ENCODE results near the gene FIGNL1. TPM values are rescaled to one million over a fixed set of nuclear protein-coding genes. Genes with fewer than 3 reads are reported as not detected.

FIGNL1 gene
- total RNA-seq, 1 experiment from 2014 or later, result 16.4 TPM

DNA sequence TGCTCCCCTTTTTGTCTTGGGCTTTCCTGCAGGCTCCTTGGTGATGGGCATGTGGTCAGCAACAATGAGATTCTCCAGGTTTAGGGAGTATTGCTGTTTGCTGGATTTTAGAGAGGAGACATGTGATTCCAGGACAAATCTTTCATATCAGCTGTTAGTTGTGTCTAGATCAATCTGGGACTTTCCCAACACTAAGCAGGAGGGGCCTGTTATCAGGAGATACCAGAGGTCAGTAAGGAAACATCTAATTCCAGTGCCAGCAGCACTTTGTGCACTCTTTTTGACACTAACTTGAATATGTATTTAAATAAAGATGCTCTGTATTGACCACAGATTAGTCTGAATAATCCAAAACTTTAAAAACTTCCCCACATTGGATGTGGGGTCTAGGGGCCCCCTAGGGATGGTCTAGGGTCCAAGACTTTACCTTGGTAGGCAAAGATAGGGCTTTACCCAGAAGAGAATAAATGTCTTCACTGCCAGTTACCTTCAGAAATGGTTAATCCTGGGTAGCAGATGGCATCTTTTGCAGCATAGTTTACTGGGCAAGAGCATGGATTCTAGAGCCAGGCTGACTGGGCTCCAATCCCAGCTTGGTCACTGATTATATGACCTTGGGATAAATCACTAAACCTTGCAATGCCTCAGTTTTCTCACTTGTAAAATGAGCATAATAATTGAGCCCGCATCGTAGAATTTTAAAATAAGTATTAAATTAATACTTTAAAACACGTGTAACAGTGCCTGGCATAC is 6.4 kb upstream of the FIGNL1 start:
- Histone ChIP-seq H3K9me3 (no peaks in the 10 kb centered on the region), H3K27me3 (no peaks in the 10 kb centered on the region), H3K36me3 (no peaks in the 10 kb centered on the region), H3K4me3 (no peak overlapping the region)
- no peak for DNase-seq

DNA sequence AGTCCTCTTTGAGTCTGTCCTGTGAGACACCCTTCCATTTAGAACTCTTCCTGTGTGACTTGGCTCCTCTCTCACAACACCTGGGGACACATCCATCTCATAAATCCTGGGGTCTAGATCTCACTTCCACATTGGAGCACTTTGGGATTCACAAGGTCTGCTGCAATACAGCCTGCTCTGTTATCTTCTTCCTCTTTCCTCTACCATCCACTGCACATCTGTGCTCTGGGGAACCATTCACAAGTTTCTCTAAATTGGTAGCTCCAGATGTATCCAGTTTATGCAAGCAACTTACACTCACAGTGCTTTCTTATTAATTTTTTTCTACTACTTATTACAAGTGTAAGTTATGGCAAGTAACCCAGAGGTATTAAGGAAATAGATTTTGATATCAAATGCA is 5.5 kb upstream of the FIGNL1 start:
- DNase-seq, result no peak
- Histone ChIP-seq H3K4me3 (no peak overlapping the region), H3K27me3 (no peaks in the 10 kb centered on the region)

DNA sequence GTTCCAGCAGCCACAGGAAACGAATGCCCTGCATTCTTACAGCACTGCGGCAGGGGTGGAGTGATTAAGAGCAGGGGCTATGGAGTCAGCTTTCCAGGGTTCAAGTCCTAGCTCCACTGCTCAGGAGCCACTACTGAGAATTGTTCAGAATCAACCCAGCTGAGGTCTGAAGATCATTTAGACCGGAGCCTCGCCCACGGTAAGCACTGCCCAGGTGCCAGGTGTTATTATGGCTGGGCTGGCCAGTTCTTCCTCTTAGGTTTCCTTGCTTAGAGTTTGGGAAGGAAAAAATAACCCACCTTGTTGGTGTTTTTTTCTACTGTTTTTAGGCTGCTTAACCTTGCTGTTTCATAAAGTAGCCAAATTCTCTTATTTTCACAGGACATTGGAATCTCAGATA is 4.8 kb upstream of the FIGNL1 start:
- H3K27me3 ChIP-seq, result no peaks in the 10 kb centered on the region
- no peaks in the 10 kb centered on the region for H3K9me3 ChIP-seq
- no peaks in the 10 kb centered on the region for H3K36me3 ChIP-seq
- H3K4me3 ChIP-seq, result no peak overlapping the region
- no peak for DNase-seq

More for the DNA sequence above, 5.5 kb upstream of the FIGNL1 start:
- Histone ChIP-seq H3K9me3 (no peaks in the 10 kb centered on the region), H3K36me3 (no peaks in the 10 kb centered on the region)

DNA sequence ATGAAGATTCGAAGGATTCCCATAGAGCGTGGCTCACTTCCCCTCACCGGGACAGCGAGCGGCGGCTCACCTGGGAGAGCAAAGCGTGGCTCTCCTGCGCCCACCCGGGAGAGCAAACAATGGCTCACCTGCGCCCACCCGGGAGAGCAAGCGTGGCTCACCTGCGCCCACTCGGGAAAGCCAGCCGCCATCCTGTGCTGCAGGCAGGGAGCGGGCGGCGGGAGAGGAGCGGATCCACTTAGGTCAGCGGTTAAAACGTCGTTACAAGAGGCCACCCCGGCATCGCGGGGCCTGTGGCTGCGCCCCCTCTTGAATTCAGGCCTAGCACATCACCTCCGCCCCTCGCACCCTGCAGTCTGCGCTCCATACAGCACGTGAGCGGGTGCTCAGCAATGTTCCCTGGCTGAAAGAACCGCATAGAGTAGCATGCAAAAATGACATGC is 461 bp upstream of the FIGNL1 start:
- peak overlapping the region; percentile 68 for H3K4me3 ChIP-seq
- DNase-seq, result no peak
- H3K36me3 ChIP-seq, result peaks cover 7% of the 10 kb centered on the region

DNA sequence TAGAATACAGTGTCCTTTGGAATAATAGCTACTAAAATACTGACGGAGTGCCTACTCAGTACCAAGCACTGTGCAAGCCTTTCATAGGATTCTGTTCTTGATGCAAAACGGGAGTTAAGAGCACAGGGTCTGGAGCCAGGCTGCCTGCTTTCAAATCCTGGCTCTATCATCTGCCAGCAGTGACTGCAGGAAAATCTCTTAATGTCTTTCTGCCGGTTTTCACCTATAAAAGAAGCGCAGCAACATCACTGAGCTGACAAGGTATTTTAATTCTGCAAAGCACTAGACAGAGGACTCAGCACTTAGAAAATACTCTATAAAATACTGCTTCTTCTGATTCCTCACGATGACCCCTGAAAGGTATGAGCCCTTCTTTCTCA is 659 bp downstream of the FIGNL1 start:
- no peak for DNase-seq
- Histone ChIP-seq H3K4me3 (peak overlapping the region; percentile 68), H3K9me3 (no peaks in the 10 kb centered on the region), H3K27me3 (no peaks in the 10 kb centered on the region), H3K36me3 (peaks cover 15% of the 10 kb centered on the region)

More for the DNA sequence above, 461 bp upstream of the FIGNL1 start:
- no peaks in the 10 kb centered on the region for H3K27me3 ChIP-seq
- no peaks in the 10 kb centered on the region for H3K9me3 ChIP-seq

DNA sequence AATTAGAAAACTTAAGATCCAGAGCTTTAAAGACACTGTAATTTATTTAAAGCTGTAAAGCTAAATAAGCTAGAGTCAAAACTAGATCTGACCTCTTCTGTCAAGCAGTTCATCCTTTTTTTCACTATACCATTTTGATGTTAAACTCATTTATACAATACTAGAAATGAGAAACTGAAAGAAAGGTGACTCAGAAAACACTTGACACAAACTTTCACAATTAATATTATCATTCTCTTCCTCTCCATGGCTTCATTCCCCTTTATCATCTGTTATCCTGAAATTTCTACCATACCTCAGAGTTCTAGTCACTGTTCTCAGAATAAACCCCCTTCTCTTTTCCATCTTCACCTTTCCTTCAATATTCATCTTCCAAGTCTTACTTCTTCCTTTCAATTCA is 1.3 kb downstream of the FIGNL1 start:
- H3K4me3 ChIP-seq, result peak overlapping the region; percentile 68
- no peak for DNase-seq
- H3K36me3 ChIP-seq, result peaks cover 16% of the 10 kb centered on the region
- no peaks in the 10 kb centered on the region for H3K9me3 ChIP-seq
- H3K27me3 ChIP-seq, result no peaks in the 10 kb centered on the region

DNA sequence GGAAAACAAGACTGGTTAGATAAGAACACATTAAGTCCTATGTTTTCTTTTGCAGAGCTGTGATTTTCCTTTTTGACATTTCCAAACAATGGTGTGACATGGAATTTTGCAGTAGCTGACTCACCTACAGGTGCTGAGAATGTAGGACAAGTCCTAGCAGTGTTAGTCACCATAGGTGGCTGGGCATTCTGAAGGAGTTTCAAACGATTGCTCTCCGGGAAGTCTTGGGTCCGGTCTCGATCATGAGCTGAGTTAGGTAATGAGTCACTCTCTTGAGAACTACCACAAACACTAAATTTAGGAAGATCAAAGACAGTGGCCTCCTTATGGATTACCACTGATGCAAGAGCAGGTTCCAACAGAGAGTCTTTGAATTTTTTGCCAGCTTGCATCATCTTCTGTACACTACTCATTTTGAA is 3.6 kb downstream of the FIGNL1 start:
- peaks cover 21% of the 10 kb centered on the region for H3K36me3 ChIP-seq
- H3K4me3 ChIP-seq, result no peak overlapping the region
- H3K9me3 ChIP-seq, result no peaks in the 10 kb centered on the region
- no peaks in the 10 kb centered on the region for H3K27me3 ChIP-seq
- DNase-seq, result peak; percentile 42

DNA sequence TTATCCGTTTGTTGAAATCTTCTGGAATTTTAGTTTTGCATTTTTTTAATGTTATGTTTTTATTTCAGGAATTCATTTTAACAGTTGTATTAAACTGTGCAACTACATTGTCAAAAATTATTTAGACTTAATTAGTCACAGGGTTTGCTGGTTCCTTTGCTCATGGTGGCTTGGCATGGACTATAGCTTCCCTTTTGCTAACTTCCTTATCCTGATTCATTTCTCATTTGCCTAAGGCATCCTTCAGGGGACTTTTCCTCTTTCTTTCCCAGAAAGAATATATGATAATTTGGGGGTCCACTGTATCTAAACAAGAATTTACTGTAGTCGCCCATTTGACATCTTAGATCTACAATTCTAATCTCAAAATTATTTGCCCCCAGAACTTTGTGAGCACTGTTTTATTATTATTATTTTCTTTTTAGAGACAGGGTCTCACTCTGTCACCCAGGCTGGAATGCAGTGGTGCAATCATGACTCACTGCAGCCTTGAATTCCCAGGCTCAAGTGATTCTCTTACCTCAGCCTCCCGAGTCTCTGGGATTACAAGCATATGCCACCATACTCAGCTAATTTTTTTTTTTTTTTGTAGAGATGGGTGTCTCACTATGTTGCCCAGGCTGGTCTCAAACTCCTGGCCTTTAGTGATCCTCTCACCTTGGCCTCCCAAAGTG is 13.9 kb downstream of the FIGNL1 start:
- no peaks in the 10 kb centered on the region; the same call in 1 of the 2 replicates for H3K9me3 ChIP-seq
- H3K27me3 ChIP-seq, result no peaks in the 10 kb centered on the region
- H3K4me3 ChIP-seq, result no peak overlapping the region
- DNase-seq, result peak; percentile 70
- H3K36me3 ChIP-seq, result peaks cover 33% of the 10 kb centered on the region

DNA sequence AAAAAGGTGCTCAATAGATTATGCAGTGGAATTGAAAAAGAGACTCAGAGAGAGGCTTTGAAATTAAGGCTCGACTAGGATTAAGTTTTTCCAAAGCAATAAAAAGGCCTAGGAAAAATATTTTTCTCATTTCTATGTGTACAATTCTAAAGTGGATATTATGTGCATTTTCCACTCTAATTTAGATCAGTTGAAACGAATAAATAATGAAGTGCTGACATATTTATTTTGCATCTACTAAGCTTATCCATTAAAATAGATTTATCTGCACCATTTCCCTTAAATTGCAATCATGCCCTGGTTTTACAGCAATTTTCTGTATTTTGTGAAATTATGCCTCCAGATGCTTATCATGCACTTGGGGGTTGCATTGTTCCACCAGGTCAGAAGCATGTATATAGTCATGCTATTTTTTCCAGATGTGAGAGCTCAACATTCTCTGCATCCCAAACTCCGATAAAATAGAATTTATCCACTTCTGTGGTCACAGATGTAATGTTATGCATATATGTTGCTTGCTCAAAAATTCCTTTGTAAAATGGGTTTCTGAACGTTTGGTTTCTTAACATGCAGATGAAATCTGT is 18.3 kb downstream of the FIGNL1 start:
- Histone ChIP-seq H3K9me3 (no peaks in the 10 kb centered on the region; the same call in 1 of the 2 replicates), H3K27me3 (no peaks in the 10 kb centered on the region), H3K36me3 (no peaks in the 10 kb centered on the region; the same call in 1 of the 2 replicates), H3K4me3 (no peak overlapping the region)
- DNase-seq, result no peak

DNA sequence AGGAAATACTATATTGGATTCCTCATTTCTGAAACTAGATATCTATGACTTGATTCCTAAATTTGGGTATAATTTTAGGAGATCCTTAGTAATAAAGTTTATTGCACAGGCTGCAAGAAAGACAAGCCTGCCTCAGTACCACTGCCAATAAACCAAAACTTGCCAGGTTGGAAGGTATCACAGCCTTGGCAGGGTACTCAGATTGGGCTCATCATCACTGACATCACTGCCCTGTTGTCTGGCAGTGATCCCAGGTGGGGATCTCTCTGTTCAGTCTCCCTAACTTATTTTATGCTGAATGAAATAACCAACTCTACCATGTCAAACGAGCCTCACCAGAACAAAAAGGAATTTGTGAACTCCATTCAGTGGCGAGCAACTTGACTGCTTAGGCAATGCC is 18.8 kb downstream of the FIGNL1 start:
- Histone ChIP-seq H3K36me3 (no peaks in the 10 kb centered on the region; the same call in 1 of the 2 replicates), H3K27me3 (no peaks in the 10 kb centered on the region), H3K4me3 (no peak overlapping the region), H3K9me3 (no peaks in the 10 kb centered on the region; the same call in 1 of the 2 replicates)
- DNase-seq, result peak; percentile 46

DNA sequence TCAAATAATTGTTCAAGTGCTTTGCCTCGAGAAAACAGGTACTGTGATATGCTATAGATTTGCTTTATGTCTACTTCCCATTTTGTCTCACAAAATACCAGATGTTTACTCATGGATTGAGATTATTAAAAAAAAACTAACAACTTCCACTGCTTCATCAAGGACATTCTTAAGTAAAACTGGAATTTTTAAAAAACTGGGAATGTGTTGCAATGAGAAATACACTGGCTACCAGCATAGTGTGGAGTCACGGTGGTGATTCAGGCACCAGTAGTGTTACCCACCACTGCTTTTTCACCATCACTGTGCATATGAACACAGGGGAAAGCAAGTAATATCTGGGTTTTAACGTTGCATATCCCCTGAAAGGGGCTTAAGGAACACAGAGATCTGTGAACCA is 21.2 kb downstream of the FIGNL1 start:
- H3K9me3 ChIP-seq, result no peaks in the 10 kb centered on the region
- H3K27me3 ChIP-seq, result no peaks in the 10 kb centered on the region
- DNase-seq, result no peak
- H3K4me3 ChIP-seq, result no peak overlapping the region
- H3K36me3 ChIP-seq, result no peaks in the 10 kb centered on the region; the same call in 1 of the 2 replicates

DNA sequence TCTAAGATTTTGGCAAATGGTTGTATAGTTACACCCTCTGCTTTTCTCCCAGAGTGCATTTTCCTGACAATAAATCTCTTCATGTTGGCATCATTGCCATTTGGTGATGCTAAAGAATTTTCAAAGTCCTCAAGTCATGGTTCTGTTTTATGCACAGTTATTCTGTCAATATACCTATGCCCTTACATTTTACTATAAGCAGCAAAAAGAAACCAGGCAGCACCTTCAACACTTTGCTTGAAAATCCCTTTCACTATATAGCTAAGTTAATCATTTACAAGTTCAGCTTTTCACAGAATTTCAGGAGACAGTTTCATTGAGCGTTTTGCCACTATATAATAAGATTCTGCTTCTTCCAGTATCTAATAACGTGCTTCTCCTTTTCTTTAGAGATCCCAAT is 22.6 kb downstream of the FIGNL1 start:
- no peaks in the 10 kb centered on the region for H3K36me3 ChIP-seq
- H3K27me3 ChIP-seq, result no peaks in the 10 kb centered on the region
- no peak for DNase-seq
- no peak overlapping the region for H3K4me3 ChIP-seq
- H3K9me3 ChIP-seq, result no peaks in the 10 kb centered on the region

DNA sequence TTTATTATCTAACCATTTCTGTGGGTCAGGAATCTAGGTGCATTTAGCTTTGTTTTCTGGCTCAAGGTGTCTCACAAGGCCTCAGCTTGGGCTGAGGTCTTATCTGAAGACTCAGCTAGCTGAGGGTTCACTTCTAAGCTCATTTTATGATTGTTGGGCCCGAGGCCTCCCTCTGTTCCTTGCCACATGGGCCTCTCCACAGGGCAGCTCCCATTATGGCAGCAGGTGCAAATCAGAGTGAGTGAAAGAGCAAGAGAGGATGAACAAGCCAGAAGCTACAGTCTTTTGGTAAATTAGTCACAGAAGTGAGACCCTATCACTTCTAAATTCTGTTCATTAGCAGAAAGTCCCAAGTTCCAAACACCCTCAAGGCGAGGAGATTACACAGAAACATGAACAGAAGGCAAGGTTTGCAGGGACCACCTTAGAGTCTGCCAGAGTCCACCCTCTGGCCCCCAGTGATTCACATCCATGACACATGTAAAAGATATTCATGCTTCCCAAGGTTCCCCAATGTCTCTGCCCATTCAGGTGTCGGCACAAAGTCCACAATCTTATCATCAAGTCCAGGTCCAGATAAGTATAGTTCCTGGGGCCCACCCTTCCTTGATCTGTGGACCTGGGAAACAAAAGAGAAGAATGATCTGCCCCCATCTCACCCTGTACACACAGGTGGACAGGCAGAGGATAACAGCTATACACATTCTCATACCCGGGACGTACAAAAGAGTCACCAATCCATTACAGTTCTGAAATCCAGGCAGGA is 23.7 kb downstream of the FIGNL1 start:
- no peak for DNase-seq
- H3K9me3 ChIP-seq, result no peaks in the 10 kb centered on the region
- no peaks in the 10 kb centered on the region for H3K36me3 ChIP-seq
- H3K4me3 ChIP-seq, result no peak overlapping the region
- no peaks in the 10 kb centered on the region for H3K27me3 ChIP-seq

DNA sequence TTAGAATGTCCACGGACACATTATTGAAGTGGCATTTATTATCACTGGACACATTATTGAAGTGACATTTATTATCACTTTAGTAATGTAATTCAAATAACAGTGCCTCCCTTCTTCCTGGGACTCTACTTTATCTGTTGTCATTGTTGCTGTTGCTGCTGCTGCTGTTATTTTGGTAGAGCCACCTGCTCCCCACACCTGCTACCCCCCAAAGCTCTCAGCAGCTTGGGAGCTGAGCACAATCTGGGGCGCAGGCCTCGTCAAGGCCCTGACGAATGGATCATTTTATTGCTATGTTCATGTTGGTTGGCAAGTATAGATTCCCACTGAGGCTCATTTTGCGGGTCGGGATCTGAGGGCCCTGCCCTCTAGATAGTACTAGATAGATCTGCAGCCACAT is 24.8 kb downstream of the FIGNL1 start:
- no peak for DNase-seq
- Histone ChIP-seq H3K4me3 (no peak overlapping the region), H3K9me3 (no peaks in the 10 kb centered on the region), H3K36me3 (no peaks in the 10 kb centered on the region), H3K27me3 (no peaks in the 10 kb centered on the region)

DNA sequence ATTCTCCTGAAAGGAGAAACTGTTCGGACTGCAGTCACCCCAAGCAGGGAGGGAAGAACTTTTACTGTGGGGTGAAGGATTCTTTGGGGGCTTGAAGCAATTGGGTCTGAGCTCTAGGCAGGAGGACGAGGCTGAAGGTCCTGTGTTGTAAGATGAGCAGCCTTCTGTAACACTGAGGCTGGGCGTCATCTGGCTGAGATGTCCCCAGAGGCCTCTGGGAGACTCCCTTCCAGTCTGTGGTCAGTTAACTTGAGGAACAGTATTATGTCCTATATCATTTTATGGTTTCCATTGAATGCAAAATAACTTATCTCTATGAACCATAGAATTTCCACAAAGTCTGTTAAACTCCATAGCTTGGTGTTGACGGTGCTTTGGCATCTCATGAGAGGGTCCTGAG is 26.3 kb downstream of the FIGNL1 start:
- no peak overlapping the region for H3K4me3 ChIP-seq
- H3K36me3 ChIP-seq, result no peaks in the 10 kb centered on the region
- no peaks in the 10 kb centered on the region for H3K27me3 ChIP-seq
- no peak for DNase-seq
- no peaks in the 10 kb centered on the region for H3K9me3 ChIP-seq

DNA sequence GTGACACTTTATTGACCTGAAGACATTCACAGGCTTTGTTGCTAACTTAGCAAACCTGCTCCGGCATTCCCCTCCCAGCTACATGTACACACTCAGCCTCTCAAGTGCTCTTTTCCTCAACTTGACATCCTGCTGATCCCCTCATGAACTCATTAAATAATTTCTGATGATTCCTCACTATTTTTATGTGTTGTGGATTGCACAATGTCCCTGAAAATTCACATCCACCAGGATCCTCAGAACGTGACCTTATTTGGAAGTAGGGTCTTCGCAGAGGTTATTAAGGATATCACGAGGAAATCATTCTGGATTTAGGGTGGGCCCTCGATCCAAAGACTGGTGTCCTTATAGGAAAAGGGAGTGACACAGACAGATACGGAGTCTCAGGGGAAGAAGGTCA is 27.3 kb downstream of the FIGNL1 start:
- H3K4me3 ChIP-seq, result no peak overlapping the region
- DNase-seq, result no peak
- H3K27me3 ChIP-seq, result no peaks in the 10 kb centered on the region
- H3K36me3 ChIP-seq, result no peaks in the 10 kb centered on the region
- no peaks in the 10 kb centered on the region for H3K9me3 ChIP-seq

DNA sequence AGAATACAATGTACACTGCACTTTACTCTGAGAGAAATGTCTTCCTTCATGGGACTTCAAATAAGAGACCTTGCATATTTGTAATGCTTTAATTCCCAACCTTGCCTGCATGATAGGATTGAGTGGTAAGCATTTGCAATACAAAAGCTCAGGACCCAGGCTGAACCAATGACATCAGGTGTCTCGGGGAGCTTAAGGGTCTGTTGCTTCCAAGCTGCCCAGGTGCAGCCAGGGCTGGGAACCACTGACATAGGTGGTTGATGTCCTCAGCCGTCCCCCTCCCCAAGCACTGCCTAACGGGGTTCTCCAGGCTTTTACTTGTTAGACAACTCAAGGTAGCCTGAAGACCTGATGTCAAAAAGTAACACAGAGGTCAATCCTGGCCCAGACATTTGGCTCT is 29.1 kb downstream of the FIGNL1 start:
- Histone ChIP-seq H3K9me3 (no peaks in the 10 kb centered on the region), H3K27me3 (no peaks in the 10 kb centered on the region), H3K36me3 (no peaks in the 10 kb centered on the region), H3K4me3 (no peak overlapping the region)
- no peak for DNase-seq

Measured in MG63 (cell line).